HS-27A (cell line): ENCODE measurements around the gene ANKRD33B.
"Not testable (repeated sequence)": the region's sequence is repeated elsewhere in the genome, so short reads cannot be mapped to it uniquely, and the experiment has no call there.

Source experiments
- DNase-seq: peaks from one replicate; pipeline ENCODE4 v3.0.0-alpha.2; 2012; ENCODE audit warnings: low read depth, missing footprints

Gene ANKRD33B

GRCh38 chr5:10563945-10564837 is at the start of gene ANKRD33B:
Gene ANKRD33B, plus strand, starts transcription at chr5:10564070. Its CDS starts 398 bp downstream, at chr5:10564468.
- DNase-seq = no peak

DNA sequence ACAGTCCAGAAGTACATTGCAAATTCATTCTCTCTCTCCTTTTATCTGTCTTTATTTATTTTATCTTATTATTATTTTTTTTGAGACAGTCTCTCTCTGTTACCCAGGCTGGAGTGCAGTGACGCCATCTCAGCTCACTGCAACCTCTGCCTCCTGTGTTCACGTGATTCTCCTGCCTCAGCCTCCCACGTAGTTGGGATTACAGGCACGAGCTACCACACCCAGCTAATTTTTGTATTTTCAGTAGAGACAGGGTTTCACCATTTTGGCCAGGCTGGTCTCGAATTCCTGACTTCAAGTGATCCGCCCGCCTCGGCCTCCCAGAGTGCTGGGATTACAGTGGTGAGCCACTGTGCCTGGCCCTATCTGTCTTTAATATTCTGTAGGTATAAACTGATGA is 49.3 kb upstream of the ANKRD33B start:
- DNase-seq = not testable (repeated sequence)

DNA sequence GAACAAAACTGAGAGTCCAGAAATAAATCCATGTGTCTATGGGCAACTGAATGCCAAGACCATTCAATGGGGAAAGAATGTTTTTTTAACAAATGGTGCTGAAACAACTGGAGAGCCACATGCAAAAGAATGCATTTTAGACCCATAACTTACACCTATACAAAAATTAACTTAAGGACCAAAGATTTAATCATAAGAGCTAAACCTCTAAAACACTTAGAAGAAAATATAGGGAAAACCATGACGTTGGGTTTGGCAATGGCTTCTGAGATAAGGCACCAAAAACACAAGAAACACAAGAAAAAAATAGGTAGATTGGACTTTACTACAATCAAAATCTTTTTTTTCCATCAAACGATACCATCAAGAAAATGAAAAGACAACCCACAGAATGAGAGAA is 48.4 kb upstream of the ANKRD33B start:
- DNase-seq = no peak

GRCh38 chr5:10518347-10518746 is 45.5 kb upstream of the ANKRD33B start:
- DNase-seq = no peak

DNA sequence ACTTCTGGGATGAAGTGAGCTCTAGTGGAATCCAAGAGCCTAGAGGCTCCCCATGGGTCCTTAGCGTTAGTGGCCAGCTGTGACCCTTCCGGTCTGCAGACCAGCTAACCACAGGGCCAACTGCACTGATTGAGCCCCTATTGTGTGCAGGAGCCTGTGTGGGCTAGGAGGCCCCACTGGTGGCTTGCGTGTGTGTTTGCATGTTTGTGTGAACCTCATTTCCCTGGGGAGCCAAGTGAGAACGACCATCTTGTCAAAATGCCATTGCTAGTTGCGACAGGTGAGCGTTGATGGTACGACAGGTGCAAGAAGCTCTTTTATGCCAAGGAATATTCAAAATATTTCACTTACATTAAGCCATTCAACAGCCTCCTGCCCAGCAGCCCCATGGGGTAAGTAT is 44.1 kb upstream of the ANKRD33B start:
- no peak for DNase-seq

- peak; percentile 38 for DNase-seq
These were observed 43.2 kb upstream of the ANKRD33B start for GRCh38 chr5:10520706-10521105.

DNA sequence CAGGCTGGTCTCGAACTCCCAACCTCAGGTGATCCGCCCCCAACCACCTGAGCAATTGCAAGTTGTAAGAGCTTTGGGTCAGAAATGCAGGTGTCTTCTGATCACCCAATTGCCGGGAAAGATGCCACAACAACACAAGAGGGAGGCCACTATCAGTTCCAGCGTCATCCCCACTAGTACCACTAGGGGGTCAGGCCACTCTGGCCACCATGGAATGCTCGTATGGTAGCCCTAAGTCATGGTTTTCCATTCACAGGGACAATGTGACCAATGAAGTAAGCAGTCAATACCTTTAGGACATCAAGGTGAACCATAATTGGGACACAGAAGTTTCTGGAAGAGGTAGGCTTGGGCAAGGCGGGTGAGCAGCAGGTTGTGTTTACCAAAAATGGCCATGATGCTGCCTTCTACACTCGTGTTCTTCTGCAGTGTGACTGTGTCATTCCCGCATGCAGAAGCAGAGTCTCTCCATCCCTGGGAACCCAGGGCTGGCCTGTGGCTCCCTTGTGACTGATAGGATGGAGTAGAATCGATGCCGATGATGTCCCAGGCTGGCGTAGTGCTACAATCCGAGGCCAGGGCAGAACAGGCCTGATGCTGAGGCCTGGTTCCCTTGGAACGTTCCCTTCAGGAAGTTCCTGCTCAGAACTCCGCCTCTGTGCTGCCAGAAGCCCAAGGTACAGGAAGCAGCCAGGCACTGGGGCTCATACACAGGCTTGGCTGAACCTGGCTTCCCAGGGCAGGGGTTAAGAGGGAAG is 42.2 kb upstream of the ANKRD33B start:
- DNase-seq = no peak

DNA sequence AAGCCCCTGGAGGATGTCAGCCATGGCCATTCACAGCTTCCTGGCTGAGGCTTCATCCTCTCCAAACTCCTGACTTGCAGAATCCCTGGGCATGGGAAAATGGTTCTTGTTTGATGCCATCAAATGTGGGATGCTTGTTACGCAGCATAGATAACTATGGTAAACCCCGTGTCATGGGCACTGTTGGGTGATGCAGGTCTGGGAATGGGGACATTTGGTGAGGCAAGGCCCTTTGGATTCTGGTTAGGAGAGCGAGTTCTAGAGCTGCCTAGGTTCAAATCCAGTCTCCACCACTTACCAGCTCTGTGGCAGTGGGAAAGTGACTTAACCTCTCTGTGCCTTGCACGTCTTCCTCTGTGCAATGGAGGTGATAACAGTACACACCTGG is 41.7 kb upstream of the ANKRD33B start:
- no peak for DNase-seq

- peak; percentile 87 for DNase-seq
These were observed 39.3 kb upstream of the ANKRD33B start for GRCh38 chr5:10524376-10525123.

DNA sequence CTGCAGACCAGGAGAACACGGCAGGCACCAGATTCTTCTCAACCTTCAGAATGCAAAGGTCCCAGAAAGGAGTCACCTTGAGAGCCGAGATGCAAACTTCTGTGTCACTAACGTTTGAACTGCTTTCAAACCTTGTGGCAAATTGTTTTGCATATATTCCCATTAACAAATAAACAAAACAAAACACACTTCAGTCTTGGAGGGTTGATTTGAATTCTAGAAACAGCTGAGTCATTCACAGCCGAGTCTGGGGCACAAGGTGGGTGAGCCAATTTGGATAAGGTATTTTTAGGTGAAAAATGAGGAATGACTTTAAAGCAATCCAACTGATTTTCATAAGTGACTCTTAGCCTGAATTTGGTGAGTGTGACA is 38.8 kb upstream of the ANKRD33B start:
- no peak for DNase-seq

GRCh38 chr5:10527281-10527950 is 36.5 kb upstream of the ANKRD33B start:
- DNase-seq = no peak

DNA sequence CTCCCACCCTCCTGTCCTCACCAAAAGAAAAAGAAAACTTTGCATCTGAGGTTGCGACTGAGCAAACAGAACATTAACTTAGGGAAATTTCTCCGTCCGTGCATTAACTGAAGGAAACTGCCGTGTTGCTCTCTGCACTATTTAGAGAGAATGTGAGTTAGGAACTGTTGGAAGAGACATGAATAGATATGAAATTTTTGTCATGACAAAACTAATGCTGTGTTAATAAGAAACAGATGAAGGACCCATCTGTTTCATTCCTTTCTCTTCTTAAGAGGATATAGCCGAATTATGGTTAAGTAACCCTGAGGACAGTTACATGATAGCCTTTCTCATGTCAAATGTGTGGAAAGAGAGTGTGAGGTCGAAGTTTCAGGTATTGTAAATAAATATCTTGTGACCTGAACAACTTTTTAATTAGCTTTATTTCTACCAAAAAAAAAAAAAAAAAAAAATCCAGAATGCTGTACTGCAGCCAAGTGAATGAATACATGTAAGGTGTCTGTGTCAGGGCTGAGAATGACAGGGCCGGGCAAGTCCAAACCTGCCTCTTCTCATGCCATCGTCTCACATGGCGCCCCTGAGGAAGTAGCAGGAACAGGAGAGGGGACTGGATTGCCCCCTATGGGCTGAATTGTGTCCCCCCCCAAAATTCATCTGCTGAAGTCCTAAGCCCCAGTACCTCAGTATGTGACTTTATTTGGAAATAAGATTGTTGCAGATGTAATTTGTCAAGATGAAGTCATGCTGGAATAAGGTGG is 35.6 kb upstream of the ANKRD33B start:
- no peak for DNase-seq

- DNase-seq = no peak
These were observed 35.0 kb upstream of the ANKRD33B start for GRCh38 chr5:10528827-10529226.

GRCh38 chr5:10530601-10531320 is 33.1 kb upstream of the ANKRD33B start:
- DNase-seq = no peak

DNA sequence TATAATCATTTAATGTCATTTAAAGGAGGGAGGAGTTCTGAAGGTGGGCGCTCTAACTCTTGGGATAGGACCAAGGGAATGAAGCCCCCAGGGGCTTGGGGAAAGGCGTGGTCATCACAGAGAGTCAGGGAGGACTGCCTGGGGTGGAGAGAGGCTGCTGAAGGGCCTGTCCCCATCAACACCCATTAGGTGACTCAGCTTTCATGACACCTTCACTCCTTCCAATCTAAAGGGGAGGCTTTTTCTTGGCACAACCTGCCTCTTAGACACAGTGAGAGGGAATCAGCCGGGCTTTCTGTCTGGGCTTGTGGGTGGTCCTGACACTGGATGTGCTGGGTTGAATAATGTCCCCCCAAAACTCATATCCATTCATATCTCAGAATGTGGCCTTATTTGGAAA is 31.4 kb upstream of the ANKRD33B start:
- DNase-seq = no peak

DNA sequence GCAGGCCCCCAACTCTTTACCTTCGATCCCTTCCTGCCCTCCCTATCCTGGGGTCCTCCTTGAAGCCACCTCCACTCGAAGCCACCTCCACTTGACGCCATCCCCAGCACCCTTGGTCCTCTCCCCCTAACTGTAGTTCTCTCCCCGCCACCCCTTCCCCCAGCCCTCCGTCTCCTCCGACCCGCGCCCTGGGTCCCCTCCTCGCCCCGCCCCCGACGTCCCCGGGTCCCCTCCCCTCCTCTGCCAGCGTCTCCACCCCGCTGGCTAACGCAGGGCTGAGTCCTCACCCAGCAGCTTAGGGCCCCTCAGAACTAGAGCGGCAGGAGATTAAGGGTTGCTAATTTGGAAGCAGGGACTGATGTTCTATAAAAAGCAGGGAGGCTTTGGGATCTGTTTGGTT is 30.6 kb upstream of the ANKRD33B start:
- no peak for DNase-seq

GRCh38 chr5:10534561-10535530 is 29.0 kb upstream of the ANKRD33B start:
- no peak for DNase-seq

DNA sequence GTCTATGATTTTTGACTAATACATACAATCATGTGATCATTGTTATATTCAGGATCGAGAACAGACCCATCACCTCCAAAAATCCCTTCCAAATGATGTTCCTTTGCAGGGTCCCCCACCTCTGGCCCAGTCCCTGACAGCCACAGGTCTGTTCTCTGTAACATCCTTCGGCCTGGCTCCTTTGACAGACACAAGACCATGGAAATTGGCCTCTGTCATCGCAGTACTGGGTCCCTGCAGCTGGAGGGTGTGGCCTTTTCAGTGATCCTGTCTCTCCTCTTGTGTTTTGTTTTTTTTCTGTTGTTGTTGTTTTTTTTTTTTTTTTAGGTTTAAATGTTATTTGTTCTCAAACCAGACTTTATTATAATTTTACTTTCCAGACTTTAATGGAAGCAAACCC is 27.4 kb upstream of the ANKRD33B start:
- DNase-seq = no peak

GRCh38 chr5:10536931-10537579 is 26.8 kb upstream of the ANKRD33B start:
- DNase-seq = no peak
